GM12878 (cell line): ENCODE data around the gene ANO3. TPM values are rescaled to one million over a fixed set of nuclear protein-coding genes. Genes with fewer than 3 reads are reported as not detected.

Experiments used
- DPF2 ChIP-seq: fragments of 450-650 bp; IDR thresholded peaks from 2 replicates; pipeline ENCODE4 v1.6.1; 2017; ENCODE audit warnings: mild to moderate bottlenecking
- ESRRA ChIP-seq: IDR thresholded peaks from 2 replicates; pipeline ENCODE4 v1.6.1; 2012; ENCODE audit warnings: mild to moderate bottlenecking, low read length, improper control_type of control experiment
- IKZF1 ChIP-seq: fragments of 450-650 bp; conservative IDR thresholded peaks from 2 replicates; pipeline ENCODE4 v1.6.1; 2017; ENCODE audit warnings: antibody characterized with exemption, mild to moderate bottlenecking
- KLF5 ChIP-seq: fragments of 450-650 bp; IDR thresholded peaks from 2 replicates; pipeline ENCODE4 v1.6.1; 2014; ENCODE audit warnings: mild to moderate bottlenecking; ENCODE audit not compliant: partially characterized antibody
- POLR2AphosphoS5 ChIP-seq: IDR thresholded peaks from 2 replicates; pipeline ENCODE4 v1.6.1; 2011; ENCODE audit warnings: mild to moderate bottlenecking, low read length, inconsistent platforms
- RAD51 ChIP-seq: fragments of 450-650 bp; IDR thresholded peaks from 2 replicates; pipeline ENCODE4 v1.6.1; 2016; ENCODE audit warnings: moderate library complexity, mild to moderate bottlenecking, inconsistent platforms
- RBBP5 ChIP-seq: fragments of 200-600 bp; sonication (generic); conservative IDR thresholded peaks from 2 replicates; pipeline ENCODE4 v1.6.1; 2016
- SIX5 ChIP-seq: IDR thresholded peaks from 2 replicates; pipeline ENCODE4 v1.6.1; 2011; ENCODE audit warnings: mild to moderate bottlenecking, low read depth, low read length, moderate library complexity; ENCODE audit not compliant: severe bottlenecking
- TCF12 ChIP-seq: IDR thresholded peaks from 2 replicates; pipeline ENCODE4 v1.6.1; 2011; ENCODE audit warnings: low read depth, mild to moderate bottlenecking, low read length
- ZNF24 ChIP-seq: fragments of 450-650 bp; IDR thresholded peaks from 2 replicates; pipeline ENCODE4 v1.6.1; 2017; ENCODE audit warnings: antibody characterized with exemption, mild to moderate bottlenecking
- polyA plus RNA-seq, 11 experiments: library from polyadenylated mRNA; depleted of rRNA in 4 of 11; unstranded in 6 of 11; stranded (reverse) in 5 of 11; fragments of >200 nt; fragmentation: Nextera tagmentation in 4 of 11; fragmentation: Illumina TruSeq in 1 of 11; extraction: Ambion mirVana in 4 of 11; extraction: Trizol in 1 of 11; gene quantifications; 1 replicate in 1 of 11; 2 replicates in 10 of 11; pipeline versions ENCODE4 v1.2.1 to v1.2.3, GENCODE V29; 2011 to 2016; ENCODE audit warnings: inconsistent platforms in 2 of 11, missing spikeins in 2 of 11, low read depth in 1 of 11
- total RNA-seq, 4 experiments: library from RNA; depleted of rRNA in 3 of 4; stranded (reverse); fragments of >200 nt in 3 of 4; fragmentation: Illumina TruSeq in 1 of 4; extraction: Trizol in 1 of 4; gene quantifications; 2 replicates each; pipeline versions ENCODE4 v1.2.1 to v1.2.3, GENCODE V29; 2013 to 2021
- TF ChIP-seq, protein P1 (sequence below): fragments of 450-650 bp; IDR thresholded peaks from 2 replicates; pipeline ENCODE4 v1.6.1; 2017; ENCODE audit warnings: mild to moderate bottlenecking, moderate library complexity
- TF ChIP-seq, protein P2 (sequence below): IDR thresholded peaks from 2 replicates; pipeline ENCODE4 v1.6.1; 2012; ENCODE audit warnings: low read depth, low read length, improper control_type of control experiment
- TF ChIP-seq, protein P3 (sequence below): fragments of 150-350 bp; IDR thresholded peaks from 2 replicates; pipeline ENCODE4 v1.6.1; 2016; ENCODE audit warnings: low read depth, low read length
- TF ChIP-seq, protein P4 (sequence below): IDR thresholded peaks from 2 replicates; pipeline ENCODE4 v1.6.1; 2012; ENCODE audit warnings: mild to moderate bottlenecking, low read depth, low read length
- TF ChIP-seq, protein P5 (sequence below): fragments of 150-350 bp; IDR thresholded peaks from 2 replicates; pipeline ENCODE4 v1.6.1; 2014; ENCODE audit warnings: mild to moderate bottlenecking, low read depth, low read length
- TF ChIP-seq, protein P6 (sequence below), 3 experiments: IDR thresholded peaks in 2 of 3; conservative IDR thresholded peaks in 1 of 3; 2 replicates each; pipeline ENCODE4 v1.5.1; 2011; ENCODE audit warnings: low read depth in 3 of 3, low read length in 3 of 3, mild to moderate bottlenecking in 3 of 3, control low read depth in 2 of 3, moderate library complexity in 2 of 3, inconsistent platforms in 1 of 3, mixed read lengths in 1 of 3; ENCODE audit not compliant: control insufficient read depth in 2 of 3, insufficient read depth in 1 of 3; ENCODE audit errors: extremely low read depth in 1 of 3

Gene ANO3
- total and polyA plus RNA-seq, 10 of the 15 experiments (the other 5 are each of a cell fraction or from before 2014, with no cell fraction given), result 0.13 to 5.9 (median 0.44) TPM

DNA sequence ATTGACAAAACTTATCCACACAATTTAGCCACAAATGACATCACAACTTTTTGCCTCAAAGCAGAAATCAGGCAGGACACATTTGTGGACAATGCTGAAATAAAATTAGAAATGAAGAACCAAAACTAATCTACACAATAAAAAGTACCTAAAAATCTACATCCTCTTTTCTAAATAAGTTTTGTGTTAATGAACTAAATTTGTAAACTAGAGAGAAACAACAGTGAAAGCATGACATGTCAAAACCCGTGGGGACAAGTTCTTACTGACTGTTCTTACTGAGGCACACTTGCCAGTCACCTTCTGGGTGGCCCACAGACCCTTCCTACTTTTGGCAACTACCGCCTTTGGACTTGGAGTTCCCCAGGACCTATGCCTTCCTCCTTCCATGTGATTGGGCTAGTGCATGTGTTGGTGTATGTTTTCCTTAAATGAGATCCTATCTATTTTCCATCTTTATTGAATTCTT, 300.8 kb downstream of the ANO3 start (continued):
- TF ChIP-seq, protein P1, sequence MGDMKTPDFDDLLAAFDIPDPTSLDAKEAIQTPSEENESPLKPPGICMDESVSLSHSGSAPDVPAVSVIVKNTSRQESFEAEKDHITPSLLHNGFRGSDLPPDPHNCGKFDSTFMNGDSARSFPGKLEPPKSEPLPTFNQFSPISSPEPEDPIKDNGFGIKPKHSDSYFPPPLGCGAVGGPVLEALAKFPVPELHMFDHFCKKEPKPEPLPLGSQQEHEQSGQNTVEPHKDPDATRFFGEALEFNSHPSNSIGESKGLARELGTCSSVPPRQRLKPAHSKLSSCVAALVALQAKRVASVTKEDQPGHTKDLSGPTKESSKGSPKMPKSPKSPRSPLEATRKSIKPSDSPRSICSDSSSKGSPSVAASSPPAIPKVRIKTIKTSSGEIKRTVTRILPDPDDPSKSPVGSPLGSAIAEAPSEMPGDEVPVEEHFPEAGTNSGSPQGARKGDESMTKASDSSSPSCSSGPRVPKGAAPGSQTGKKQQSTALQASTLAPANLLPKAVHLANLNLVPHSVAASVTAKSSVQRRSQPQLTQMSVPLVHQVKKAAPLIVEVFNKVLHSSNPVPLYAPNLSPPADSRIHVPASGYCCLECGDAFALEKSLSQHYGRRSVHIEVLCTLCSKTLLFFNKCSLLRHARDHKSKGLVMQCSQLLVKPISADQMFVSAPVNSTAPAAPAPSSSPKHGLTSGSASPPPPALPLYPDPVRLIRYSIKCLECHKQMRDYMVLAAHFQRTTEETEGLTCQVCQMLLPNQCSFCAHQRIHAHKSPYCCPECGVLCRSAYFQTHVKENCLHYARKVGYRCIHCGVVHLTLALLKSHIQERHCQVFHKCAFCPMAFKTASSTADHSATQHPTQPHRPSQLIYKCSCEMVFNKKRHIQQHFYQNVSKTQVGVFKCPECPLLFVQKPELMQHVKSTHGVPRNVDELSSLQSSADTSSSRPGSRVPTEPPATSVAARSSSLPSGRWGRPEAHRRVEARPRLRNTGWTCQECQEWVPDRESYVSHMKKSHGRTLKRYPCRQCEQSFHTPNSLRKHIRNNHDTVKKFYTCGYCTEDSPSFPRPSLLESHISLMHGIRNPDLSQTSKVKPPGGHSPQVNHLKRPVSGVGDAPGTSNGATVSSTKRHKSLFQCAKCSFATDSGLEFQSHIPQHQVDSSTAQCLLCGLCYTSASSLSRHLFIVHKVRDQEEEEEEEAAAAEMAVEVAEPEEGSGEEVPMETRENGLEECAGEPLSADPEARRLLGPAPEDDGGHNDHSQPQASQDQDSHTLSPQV, result no peak
- no peak for TF ChIP-seq SIX5
- TF ChIP-seq, protein P2, sequence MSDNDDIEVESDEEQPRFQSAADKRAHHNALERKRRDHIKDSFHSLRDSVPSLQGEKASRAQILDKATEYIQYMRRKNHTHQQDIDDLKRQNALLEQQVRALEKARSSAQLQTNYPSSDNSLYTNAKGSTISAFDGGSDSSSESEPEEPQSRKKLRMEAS, result no peak
- peak; percentile 29; the same call in 1 of the 2 replicates for TF ChIP-seq RAD51
- no peak for TF ChIP-seq RBBP5
- peak; percentile 81 for TF ChIP-seq IKZF1
- no peak for TF ChIP-seq ESRRA
- TF ChIP-seq, protein P3, sequence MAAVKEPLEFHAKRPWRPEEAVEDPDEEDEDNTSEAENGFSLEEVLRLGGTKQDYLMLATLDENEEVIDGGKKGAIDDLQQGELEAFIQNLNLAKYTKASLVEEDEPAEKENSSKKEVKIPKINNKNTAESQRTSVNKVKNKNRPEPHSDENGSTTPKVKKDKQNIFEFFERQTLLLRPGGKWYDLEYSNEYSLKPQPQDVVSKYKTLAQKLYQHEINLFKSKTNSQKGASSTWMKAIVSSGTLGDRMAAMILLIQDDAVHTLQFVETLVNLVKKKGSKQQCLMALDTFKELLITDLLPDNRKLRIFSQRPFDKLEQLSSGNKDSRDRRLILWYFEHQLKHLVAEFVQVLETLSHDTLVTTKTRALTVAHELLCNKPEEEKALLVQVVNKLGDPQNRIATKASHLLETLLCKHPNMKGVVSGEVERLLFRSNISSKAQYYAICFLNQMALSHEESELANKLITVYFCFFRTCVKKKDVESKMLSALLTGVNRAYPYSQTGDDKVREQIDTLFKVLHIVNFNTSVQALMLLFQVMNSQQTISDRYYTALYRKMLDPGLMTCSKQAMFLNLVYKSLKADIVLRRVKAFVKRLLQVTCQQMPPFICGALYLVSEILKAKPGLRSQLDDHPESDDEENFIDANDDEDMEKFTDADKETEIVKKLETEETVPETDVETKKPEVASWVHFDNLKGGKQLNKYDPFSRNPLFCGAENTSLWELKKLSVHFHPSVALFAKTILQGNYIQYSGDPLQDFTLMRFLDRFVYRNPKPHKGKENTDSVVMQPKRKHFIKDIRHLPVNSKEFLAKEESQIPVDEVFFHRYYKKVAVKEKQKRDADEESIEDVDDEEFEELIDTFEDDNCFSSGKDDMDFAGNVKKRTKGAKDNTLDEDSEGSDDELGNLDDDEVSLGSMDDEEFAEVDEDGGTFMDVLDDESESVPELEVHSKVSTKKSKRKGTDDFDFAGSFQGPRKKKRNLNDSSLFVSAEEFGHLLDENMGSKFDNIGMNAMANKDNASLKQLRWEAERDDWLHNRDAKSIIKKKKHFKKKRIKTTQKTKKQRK, result no peak
- TF ChIP-seq, protein P4, sequence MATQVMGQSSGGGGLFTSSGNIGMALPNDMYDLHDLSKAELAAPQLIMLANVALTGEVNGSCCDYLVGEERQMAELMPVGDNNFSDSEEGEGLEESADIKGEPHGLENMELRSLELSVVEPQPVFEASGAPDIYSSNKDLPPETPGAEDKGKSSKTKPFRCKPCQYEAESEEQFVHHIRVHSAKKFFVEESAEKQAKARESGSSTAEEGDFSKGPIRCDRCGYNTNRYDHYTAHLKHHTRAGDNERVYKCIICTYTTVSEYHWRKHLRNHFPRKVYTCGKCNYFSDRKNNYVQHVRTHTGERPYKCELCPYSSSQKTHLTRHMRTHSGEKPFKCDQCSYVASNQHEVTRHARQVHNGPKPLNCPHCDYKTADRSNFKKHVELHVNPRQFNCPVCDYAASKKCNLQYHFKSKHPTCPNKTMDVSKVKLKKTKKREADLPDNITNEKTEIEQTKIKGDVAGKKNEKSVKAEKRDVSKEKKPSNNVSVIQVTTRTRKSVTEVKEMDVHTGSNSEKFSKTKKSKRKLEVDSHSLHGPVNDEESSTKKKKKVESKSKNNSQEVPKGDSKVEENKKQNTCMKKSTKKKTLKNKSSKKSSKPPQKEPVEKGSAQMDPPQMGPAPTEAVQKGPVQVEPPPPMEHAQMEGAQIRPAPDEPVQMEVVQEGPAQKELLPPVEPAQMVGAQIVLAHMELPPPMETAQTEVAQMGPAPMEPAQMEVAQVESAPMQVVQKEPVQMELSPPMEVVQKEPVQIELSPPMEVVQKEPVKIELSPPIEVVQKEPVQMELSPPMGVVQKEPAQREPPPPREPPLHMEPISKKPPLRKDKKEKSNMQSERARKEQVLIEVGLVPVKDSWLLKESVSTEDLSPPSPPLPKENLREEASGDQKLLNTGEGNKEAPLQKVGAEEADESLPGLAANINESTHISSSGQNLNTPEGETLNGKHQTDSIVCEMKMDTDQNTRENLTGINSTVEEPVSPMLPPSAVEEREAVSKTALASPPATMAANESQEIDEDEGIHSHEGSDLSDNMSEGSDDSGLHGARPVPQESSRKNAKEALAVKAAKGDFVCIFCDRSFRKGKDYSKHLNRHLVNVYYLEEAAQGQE, result no peak
- no peak for TF ChIP-seq POLR2AphosphoS5
- TF ChIP-seq, protein P5, sequence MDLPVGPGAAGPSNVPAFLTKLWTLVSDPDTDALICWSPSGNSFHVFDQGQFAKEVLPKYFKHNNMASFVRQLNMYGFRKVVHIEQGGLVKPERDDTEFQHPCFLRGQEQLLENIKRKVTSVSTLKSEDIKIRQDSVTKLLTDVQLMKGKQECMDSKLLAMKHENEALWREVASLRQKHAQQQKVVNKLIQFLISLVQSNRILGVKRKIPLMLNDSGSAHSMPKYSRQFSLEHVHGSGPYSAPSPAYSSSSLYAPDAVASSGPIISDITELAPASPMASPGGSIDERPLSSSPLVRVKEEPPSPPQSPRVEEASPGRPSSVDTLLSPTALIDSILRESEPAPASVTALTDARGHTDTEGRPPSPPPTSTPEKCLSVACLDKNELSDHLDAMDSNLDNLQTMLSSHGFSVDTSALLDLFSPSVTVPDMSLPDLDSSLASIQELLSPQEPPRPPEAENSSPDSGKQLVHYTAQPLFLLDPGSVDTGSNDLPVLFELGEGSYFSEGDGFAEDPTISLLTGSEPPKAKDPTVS, result no peak
- no peak for TF ChIP-seq KLF5
- peak; percentile 81 for TF ChIP-seq DPF2
- TF ChIP-seq, protein P6, sequence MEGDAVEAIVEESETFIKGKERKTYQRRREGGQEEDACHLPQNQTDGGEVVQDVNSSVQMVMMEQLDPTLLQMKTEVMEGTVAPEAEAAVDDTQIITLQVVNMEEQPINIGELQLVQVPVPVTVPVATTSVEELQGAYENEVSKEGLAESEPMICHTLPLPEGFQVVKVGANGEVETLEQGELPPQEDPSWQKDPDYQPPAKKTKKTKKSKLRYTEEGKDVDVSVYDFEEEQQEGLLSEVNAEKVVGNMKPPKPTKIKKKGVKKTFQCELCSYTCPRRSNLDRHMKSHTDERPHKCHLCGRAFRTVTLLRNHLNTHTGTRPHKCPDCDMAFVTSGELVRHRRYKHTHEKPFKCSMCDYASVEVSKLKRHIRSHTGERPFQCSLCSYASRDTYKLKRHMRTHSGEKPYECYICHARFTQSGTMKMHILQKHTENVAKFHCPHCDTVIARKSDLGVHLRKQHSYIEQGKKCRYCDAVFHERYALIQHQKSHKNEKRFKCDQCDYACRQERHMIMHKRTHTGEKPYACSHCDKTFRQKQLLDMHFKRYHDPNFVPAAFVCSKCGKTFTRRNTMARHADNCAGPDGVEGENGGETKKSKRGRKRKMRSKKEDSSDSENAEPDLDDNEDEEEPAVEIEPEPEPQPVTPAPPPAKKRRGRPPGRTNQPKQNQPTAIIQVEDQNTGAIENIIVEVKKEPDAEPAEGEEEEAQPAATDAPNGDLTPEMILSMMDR (IDR thresholded peaks at IDR 0.05 in 2 of 3, conservative IDR thresholded peaks at IDR 0.05 in 1 of 3; ENCODE audit: control insufficient read depth in 2 of 3, extremely low read depth in 1 of 3, insufficient read depth in 1 of 3, low read depth in 3 of 3, low read length in 3 of 3), result no peak
- peak; percentile 53 for TF ChIP-seq ZNF24
- no peak for TF ChIP-seq TCF12
